ENCODE results near the gene MEIS1. TPM values are rescaled to one million over a fixed set of nuclear protein-coding genes. Genes with fewer than 3 reads are reported as not detected.
"Not testable (repeated sequence)": the region's sequence is repeated elsewhere in the genome, so short reads cannot be mapped to it uniquely, and the experiment has no call there.

Gene MEIS1
- total RNA-seq, 1 donor from 2014 or later = 40.1 TPM

- ATAC-seq (peak; percentile 74), DNase-seq (ENCODE audit: missing footprints) (no peak)
- intact Hi-C loops (cut with DNase I) = no loop called here
Observed at GRCh38 chr2:66481100-66481549, 46.2 kb downstream of the MEIS1 start.

DNA sequence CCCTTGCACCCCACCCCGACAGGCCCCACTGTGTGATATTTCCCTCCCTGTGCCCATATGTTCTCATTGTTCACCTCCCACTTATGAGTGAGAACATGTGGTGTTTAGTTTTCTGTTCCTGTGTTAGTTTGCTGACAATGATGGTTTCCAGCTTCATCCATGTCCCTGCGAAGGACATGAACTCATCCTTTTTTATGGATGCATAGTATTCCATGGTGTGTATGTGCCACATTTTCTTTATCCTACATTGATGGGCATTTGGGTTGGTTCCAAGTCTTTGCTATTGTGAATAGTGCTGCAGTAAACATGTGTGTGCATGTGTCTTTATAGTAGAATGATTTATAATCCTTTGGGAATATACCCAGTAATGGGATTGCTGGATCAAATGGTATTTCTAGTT lies 50.3 kb downstream of the MEIS1 start:
- not testable (repeated sequence) for ATAC-seq

DNA sequence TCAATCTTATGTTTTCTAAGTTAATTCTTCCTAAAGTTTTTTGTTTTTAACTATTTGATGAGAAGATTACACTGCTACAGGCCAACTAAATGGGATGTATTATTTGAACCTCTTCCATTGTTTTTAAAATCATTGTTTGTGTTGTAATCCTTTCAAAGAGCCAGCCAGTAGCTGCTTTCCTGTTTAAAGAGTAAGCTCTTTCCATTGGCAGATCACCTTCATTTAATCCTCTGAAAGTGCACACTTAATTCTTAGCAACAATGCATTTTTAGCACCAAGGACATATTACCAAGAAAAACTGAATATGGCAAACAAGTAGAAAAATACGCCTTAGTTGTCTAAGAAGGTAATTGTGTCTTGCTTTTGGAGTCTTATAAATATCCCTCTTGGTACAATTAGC lies 54.0 kb downstream of the MEIS1 start:
- DNase-seq (ENCODE audit: missing footprints) (no peak), ATAC-seq (no peak)
- intact Hi-C loops (cut with DNase I) = no loop called here

More for the DNA sequence above, 50.3 kb downstream of the MEIS1 start:
- intact Hi-C loops (cut with DNase I); DNase-seq (ENCODE audit: missing footprints): not testable (repeated sequence)

- intact Hi-C loops (cut with DNase I) = no loop called here
- ATAC-seq (peak; percentile 74), DNase-seq (ENCODE audit: missing footprints) (no peak)
Observed at GRCh38 chr2:66489436-66489835, 54.5 kb downstream of the MEIS1 start.

GRCh38 chr2:66490588-66491001 lies 55.7 kb downstream of the MEIS1 start:
- intact Hi-C loops (cut with DNase I) = no loop called here
- ATAC-seq = no peak
- DNase-seq (ENCODE audit: missing footprints) = no peak

GRCh38 chr2:66494708-66495107 lies 59.8 kb downstream of the MEIS1 start:
- DNase-seq (ENCODE audit: missing footprints) = peak; percentile 68
- intact Hi-C loops (cut with DNase I) = no loop called here
- ATAC-seq = peak; percentile 40

DNA sequence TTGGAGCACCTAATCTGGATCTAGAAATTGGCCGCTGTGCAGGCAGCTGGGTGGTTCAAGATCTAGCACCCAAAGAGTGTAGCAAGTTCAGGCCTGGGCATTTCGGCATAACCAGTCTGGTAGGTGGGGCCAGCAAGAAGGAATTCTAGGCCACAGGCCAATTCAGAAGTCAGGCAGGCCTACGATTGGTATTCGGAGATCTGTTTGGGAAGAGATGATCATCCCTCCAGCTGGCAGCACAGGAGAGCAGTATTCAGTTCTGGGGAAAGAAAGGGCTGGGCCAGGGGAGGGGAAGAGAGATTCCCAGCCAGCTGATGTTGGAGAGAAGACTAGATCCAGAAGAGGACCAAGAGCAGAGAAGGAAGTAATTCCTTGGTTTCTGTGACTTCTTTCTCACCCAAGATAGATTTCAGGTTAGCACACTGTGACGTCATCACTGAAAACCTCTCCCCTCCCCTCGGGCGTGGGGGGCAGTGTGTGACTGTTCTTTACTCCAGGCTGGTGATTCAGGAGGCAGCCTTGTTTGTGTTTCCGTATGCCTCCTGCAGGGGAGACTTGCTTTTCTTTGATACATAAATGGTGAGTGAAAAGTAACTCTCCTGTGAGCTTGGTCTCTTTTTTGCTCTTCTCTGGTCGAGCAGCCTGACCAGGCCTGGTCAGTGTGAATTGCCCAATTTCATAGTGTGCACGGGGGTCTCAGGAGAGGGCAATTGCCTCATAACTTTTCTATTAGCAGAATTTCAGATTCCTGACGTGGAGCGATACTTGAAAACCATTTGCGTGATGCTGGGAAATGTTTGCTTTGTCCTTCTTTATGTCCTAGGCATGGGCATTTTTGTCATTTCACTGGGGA lies 61.1 kb downstream of the MEIS1 start:
- ATAC-seq (peak; percentile 56), DNase-seq (ENCODE audit: missing footprints) (peak; percentile 46)
- intact Hi-C loops (cut with DNase I) = loop anchor here (2.0 kb wide), 1 partner anchor 61 kb away; the partner anchor contains the start of gene MEIS1

DNA sequence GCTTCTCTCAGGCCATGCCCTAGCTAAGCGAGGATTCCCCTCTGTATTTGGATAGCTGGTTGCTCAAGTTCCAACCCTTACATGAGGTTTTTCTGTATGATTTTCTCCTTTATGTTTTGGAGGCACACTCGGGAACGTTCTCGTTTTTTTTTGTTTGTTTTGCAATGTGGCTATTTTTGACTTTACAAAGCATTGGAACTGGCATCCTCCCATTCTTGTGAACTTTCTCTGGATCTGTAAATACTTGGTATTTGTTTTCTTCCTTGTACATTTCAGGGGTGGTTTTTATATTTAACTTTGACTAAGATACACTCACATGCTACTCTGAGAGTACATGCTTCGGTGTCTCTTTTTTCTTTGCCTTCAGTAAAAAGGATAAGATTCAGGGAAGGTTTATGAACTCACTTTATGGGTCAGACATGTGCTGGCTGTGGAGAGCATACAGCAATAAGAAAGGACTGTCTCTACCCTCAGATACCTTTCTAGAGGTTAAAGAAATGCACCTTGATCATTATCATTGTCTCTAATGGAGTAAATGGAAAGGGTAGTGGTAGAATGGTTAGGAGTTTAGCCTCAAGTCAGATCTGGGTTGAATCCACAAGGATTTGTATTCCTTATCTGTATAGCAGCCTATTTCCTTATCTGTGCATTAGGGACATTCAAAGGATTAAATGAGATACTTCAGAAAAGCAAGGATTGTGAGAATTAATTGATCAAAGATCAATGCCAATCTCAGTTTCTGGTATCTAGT lies 61.9 kb downstream of the MEIS1 start:
- DNase-seq (ENCODE audit: missing footprints) (no peak), ATAC-seq (no peak)
- intact Hi-C loops (cut with DNase I) = loop anchor here (2.0 kb wide), 1 partner anchor 62 kb away; the partner anchor contains the start of gene MEIS1

DNA sequence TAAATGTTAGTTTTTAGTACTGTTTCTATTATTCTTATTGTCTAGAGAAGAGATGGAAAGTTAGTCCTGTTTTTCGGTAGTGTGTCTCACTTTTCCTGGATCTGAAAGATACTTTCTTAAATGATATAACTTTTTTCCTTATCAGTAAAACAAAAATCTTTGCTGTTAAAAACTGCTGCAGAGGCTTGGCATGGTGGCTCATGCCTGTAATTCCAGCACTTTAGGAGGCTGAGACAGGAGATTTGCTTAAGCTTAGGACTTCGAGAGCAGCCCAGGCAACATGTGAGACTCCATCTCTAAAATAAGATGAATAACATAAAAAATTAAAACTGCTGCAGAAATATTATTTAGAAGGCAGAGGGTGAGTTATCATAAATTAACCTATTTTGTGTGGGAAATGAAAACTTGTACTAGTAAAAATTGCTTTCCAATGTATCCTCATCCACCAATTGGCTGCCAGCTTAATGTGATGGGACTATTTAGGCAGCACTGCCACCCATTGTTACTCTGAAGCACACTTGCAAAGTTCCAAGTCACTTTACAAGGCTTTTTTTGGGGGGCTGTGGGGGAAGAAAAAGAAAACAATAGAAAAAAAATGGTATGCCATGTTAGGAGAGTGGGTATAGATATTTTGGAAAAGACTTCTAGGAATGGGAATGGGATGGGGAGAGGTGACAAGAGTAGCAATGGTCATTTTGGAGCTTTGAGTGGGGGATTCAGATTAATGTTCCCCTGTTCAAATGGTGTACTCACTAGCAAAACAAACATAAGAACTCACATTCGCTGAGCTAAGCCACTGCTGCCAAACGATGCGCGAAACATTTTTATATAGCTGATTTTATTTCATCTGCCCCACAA lies 62.7 kb downstream of the MEIS1 start:
- intact Hi-C loops (cut with DNase I) = loop anchor here (2.0 kb wide), 1 partner anchor 63 kb away; the partner anchor contains the start of gene MEIS1
- DNase-seq (ENCODE audit: missing footprints) (no peak), ATAC-seq (no peak)

DNA sequence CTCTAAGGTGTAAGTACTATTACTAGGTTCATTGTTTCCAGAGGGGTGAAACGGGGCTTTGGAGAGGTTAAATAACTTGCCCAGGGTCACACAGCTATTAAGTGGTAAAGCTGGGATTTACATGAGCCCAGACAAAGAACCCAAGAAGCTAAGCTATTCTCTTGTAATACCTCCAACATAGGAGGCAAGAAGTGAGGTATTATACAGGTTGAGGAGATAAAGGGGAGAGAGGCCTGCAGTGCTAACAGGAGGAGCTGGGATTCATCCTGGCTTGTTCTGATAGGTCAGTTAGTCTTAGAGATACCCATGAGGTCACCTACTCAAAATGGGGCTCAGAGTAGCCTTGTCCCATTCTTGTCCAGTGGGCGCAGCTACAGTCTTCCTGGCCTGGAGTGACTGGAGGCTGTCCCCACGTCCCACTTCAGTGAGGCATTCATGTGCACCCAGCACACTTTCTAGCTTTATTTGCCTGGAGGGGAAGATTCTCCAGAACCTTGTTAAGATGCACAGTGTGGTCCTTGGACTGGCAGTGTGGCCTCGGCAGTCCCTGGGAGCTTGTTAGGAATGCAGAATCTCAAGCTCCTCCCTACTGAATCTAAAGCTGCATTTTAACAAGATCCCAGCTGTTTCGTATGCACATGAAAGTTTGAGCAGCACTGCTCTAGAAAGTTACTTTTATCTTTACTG lies 63.5 kb downstream of the MEIS1 start:
- ATAC-seq = no peak
- intact Hi-C loops (cut with DNase I) = no loop called here
- no peak for DNase-seq (ENCODE audit: missing footprints)

DNA sequence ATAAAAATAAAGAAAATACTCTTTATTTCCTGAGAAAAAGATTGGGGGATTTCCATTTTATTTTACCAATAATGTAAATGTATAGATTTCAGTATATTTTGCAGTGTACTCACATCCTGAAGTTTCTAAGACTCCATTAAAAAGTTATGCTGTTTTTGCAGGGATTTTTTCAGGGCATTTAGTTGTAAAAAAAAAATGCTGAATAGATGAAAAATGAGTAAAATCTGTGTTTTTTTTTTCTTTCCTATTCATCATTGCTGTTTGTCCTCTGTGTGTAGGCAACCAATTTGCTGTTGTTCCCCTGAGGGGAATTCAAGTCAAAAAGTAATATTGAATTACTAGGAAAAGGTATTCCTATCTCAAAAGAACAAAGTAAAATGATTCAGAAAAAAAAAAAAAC lies 66.3 kb downstream of the MEIS1 start:
- intact Hi-C loops (cut with DNase I) = no loop called here

DNA sequence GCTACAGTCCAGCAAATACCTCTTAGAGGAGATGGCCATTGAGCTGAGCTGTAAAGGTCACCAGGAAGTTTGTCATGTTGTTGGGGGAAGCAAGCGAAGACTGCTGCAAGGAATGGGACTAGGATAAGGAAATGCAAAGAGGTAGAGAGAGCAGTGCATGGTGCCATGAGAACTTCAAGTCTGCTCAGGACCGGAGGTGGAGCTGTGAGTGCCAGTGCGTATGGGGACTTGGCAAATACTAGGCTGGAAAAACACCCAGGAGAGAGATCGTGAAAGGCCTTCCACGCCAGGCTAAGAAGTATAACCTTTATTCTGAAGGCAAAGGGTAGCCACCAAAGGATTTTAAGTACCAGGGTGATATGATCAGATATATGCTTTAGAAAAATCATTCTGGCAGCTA lies 71.3 kb downstream of the MEIS1 start:
- ATAC-seq = peak; percentile 33
- no peak for DNase-seq (ENCODE audit: missing footprints)
- intact Hi-C loops (cut with DNase I) = no loop called here

More for the DNA sequence above, 66.3 kb downstream of the MEIS1 start:
- ATAC-seq (no peak), DNase-seq (ENCODE audit: missing footprints) (no peak)

DNA sequence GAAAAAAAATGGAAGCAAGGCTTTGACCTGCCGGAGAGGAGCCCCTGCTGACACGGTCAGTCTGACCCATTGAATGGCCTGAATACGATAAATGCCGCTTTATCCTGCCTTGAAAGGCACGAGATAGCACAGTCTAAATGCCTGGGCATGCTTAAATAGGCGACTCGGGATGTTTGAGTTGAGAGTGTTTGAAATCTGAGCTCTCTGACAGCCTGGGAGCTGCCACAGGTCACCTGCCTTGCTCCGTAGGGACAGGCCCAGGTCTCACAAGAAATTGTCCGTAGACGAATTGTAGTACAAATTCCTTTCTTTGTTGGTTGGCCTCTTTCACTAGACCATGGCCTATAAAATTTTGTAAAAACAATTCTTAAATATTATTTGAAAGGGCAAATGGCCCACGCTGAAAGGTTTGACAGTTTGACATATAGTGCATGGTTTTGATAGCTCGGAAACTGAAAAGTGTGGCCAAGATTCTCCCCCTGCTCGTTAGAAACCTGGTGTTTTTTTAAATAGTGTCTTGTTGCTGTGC lies 72.8 kb downstream of the MEIS1 start:
- intact Hi-C loops (cut with DNase I) = no loop called here
- ATAC-seq = peak; percentile 59
- no peak for DNase-seq (ENCODE audit: missing footprints)

DNA sequence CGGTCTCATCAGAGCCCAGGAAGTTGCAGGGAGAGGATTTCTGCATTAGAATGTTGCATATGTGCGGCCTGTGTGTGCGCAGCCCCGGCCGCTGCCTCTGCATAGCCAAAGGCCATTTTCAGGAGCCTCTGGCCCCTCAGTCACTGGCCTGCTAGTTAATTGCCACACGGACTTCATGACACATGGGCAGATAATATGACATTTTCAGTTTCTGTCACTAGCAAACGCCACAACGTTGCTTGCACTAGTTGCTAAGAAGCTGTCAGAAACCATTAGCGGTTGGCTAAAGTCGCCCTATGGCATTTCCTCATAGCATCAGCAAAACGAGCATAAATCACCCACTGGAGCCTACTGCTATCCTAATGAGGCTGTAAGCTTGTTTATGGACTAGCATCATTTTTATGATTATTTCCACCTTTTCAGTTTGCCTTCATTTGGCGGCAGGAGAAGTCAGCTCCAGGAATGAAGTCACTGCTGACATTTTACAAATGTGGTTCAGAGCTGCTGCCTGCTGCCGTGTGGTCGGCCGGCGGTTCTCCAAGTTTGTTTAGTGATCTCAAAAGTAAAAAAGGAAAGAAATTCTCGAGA lies 73.7 kb downstream of the MEIS1 start:
- DNase-seq (ENCODE audit: missing footprints) (no peak), ATAC-seq (no peak)
- intact Hi-C loops (cut with DNase I) = no loop called here

- DNase-seq (ENCODE audit: missing footprints) (no peak), ATAC-seq (no peak)
- intact Hi-C loops (cut with DNase I) = no loop called here
Observed at GRCh38 chr2:66509326-66509811, 74.4 kb downstream of the MEIS1 start.

GRCh38 chr2:66512626-66513025 lies 77.7 kb downstream of the MEIS1 start:
- intact Hi-C loops (cut with DNase I) = no loop called here
- ATAC-seq (no peak), DNase-seq (ENCODE audit: missing footprints) (no peak)

GRCh38 chr2:66515743-66516142 lies 80.8 kb downstream of the MEIS1 start:
- DNase-seq (ENCODE audit: missing footprints) (no peak), ATAC-seq (no peak)
- intact Hi-C loops (cut with DNase I) = no loop called here

Measured in Right ventricle myocardium inferior (tissue), 1 donor.